H7 (cell line): ENCODE measurements around the gene ARVCF. TPM values are rescaled to one million over a fixed set of nuclear protein-coding genes. Genes with fewer than 3 reads are reported as not detected.

Source experiments
- DNase-seq: peaks from one replicate; pipeline ENCODE4 v3.0.0; 2012
- H3K27me3 ChIP-seq: 2 replicates; pipeline ENCODE4 v1.6.0; 2011; ENCODE audit warnings: mild to moderate bottlenecking, low read length; ENCODE audit not compliant: control insufficient read depth, insufficient read depth
- H3K36me3 ChIP-seq: replicated peaks from 2 replicates; pipeline ENCODE4 v1.5.1; 2011; ENCODE audit warnings: low read length; ENCODE audit not compliant: control insufficient read depth, insufficient read depth
- H3K4me3 ChIP-seq: 2 replicates; pipeline ENCODE4 v1.5.1; 2011; ENCODE audit warnings: low read depth, mild to moderate bottlenecking, control low read depth, low read length, moderate library complexity; ENCODE audit not compliant: insufficient read depth
- total RNA-seq: library from RNA; depleted of rRNA; stranded (reverse); fragments of >200 nt; shearing (Covaris generic); gene quantifications from 2 replicates; pipeline ENCODE4 v1.2.3, GENCODE V29; 2014; rRNA removed

Gene ARVCF
- total RNA-seq, 1 experiment from 2014 or later = 35.8 TPM

DNA sequence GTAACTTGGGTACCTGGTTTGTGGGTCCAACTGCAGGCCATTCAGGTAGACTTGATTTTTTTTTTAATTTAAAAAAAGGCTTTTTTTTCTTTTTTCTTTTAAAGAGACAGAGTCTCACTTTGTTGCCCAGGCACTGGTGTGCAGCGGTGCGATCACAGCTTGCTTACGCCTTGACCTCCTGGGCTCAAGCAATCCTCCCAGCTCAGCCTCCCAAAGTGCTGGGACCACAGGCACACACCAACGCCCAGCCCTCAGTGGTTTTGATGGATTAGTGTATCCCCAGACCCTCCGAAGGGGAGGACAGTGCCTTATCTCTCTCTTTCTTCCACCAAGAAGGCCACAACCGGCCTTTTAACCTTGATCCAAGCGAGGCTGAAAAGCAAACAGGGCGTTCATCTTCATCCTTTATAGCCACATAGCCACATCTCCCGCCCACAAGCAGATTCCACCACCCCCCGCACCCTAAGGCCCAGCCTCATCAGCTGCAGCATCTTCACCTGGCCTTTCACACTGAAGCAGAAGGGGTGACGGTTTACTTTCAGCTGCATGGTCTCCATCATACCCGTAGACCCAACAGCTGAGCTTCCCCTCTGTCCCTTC lies 92.6 kb downstream of the ARVCF start:
- no peak for DNase-seq
- no peak overlapping the region for H3K4me3 ChIP-seq
- no peaks in the 10 kb centered on the region for H3K27me3 ChIP-seq
- no peaks in the 10 kb centered on the region for H3K36me3 ChIP-seq

DNA sequence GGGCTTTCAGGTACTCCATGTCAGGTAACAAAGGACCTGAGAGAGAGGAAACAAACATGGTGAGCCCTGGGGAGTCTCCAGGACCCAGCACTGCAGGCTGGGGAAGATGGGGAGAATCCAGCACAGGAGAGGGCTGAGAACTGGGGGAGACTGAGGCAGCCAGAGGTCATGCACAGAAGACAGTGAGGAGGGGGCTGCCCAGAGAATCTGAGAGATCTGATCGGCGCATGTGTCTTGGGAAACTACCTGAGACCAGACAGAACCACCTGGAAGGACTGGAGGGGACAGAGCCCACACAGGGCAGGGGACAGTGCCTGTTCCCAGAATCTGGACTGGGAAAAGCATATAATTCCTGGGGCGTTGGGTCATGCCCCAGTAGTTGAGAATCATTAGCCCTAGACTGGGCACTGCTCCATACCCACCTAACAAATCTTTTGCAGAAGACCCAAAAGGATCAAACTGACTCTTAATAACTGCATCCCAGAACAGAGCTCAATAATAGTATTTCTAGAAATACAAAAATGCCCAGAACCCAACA lies 95.0 kb downstream of the ARVCF start:
- no peak for DNase-seq
- Histone ChIP-seq H3K4me3 (no peak overlapping the region), H3K36me3 (no peaks in the 10 kb centered on the region), H3K27me3 (no peaks in the 10 kb centered on the region)

Other genes starting within 250 kb of the ARVCF start
- gene GNB1L, start 161.9 kb downstream of the ARVCF start, total RNA-seq = 31.4 and 38.2 TPM in 2 replicates
- 12.3 and 12.7 TPM in 2 replicates for gene RTL10, start 161.9 kb downstream of the ARVCF start, total RNA-seq
- 1.4 and 1.7 TPM in 2 replicates for gene COMT, start 75.1 kb downstream of the ARVCF start, total RNA-seq
- 3.3 and 5.0 TPM in 2 replicates for gene TXNRD2, start 75.0 kb downstream of the ARVCF start, total RNA-seq
- gene TANGO2, start 4.3 kb upstream of the ARVCF start, total RNA-seq = 11.3 and 15.7 TPM in 2 replicates
- gene DGCR8, start 63.4 kb upstream of the ARVCF start, total RNA-seq = 23.0 and 37.3 TPM in 2 replicates
- 564 and 664 TPM in 2 replicates for gene RANBP1, start 99.3 kb upstream of the ARVCF start, total RNA-seq
- 78.5 and 88.6 TPM in 2 replicates for gene TRMT2A, start 100.4 kb upstream of the ARVCF start, total RNA-seq
- 15.6 and 16.6 TPM in 2 replicates for gene ZDHHC8, start 115.0 kb upstream of the ARVCF start, total RNA-seq
- not detected in 2 replicates for gene CCDC188, start 134.2 kb upstream of the ARVCF start, total RNA-seq